ENCODE data around the gene LHFPL3. TPM values are rescaled to one million over a fixed set of nuclear protein-coding genes. Genes with fewer than 3 reads are reported as not detected.

LHFPL3 gene
- total RNA-seq, 1 donor from 2014 or later = 0.30 TPM

- Histone ChIP-seq H3F3A (ENCODE audit: low read depth) (no peaks in the 10 kb centered on the region), H3K36me3 (no peaks in the 10 kb centered on the region), H3K27me3 (no peaks in the 10 kb centered on the region), H2AFZ (replicated peaks) (no peak overlapping the region), H3K79me2 (ENCODE audit: low read depth) (no peaks in the 10 kb centered on the region), H3K4me3 (no peak overlapping the region), H3K4me1 (no peaks in the 10 kb centered on the region), H3K27ac (no peak overlapping the region), H4K20me1 (ENCODE audit: low read depth) (no peaks in the 10 kb centered on the region), H3K9ac (no peak overlapping the region), H3K9me3 (ENCODE audit: low read depth) (no peaks in the 10 kb centered on the region), H3K4me2 (no peak overlapping the region)
- Mint-ChIP-seq H3K27ac (no peak overlapping the region), H3K36me3 (no peaks in the 10 kb centered on the region), H3K4me1 (no peaks in the 10 kb centered on the region), H3K9me3 (no peaks in the 10 kb centered on the region), H3K27me3 (ENCODE audit: insufficient read depth, low read depth) (no peaks in the 10 kb centered on the region), H3K4me3 (no peak overlapping the region)
- peak; percentile 67 for DNase-seq (ENCODE audit: low spot score)
- TF ChIP-seq EZH2 (IDR thresholded peaks at IDR 0.05) (no peak), EZH2phosphoT487 (IDR thresholded peaks at IDR 0.05) (no peak), CTCF (IDR thresholded peaks at IDR 0.05) (no peak)
Observed at GRCh38 chr7:104627516-104627915, 299.1 kb downstream of the LHFPL3 start.

- Histone ChIP-seq H3K27ac (no peak overlapping the region), H3K4me1 (no peaks in the 10 kb centered on the region), H3K27me3 (no peaks in the 10 kb centered on the region), H4K20me1 (ENCODE audit: low read depth) (no peaks in the 10 kb centered on the region), H3K36me3 (no peaks in the 10 kb centered on the region), H3F3A (ENCODE audit: low read depth) (no peaks in the 10 kb centered on the region), H3K79me2 (ENCODE audit: low read depth) (no peaks in the 10 kb centered on the region), H3K4me2 (no peak overlapping the region), H2AFZ (replicated peaks) (no peak overlapping the region), H3K9me3 (ENCODE audit: low read depth) (no peaks in the 10 kb centered on the region), H3K9ac (no peak overlapping the region), H3K4me3 (no peak overlapping the region)
- no peak for DNase-seq (ENCODE audit: low spot score)
- Mint-ChIP-seq H3K4me3 (no peak overlapping the region), H3K9me3 (no peaks in the 10 kb centered on the region), H3K4me1 (no peaks in the 10 kb centered on the region), H3K27me3 (ENCODE audit: insufficient read depth, low read depth) (no peaks in the 10 kb centered on the region), H3K36me3 (no peaks in the 10 kb centered on the region), H3K27ac (no peak overlapping the region)
- no peak for TF ChIP-seq EZH2phosphoT487 (IDR thresholded peaks at IDR 0.05)
- TF ChIP-seq EZH2 (IDR thresholded peaks at IDR 0.05) = no peak
- no peak for TF ChIP-seq CTCF (IDR thresholded peaks at IDR 0.05)
Observed at GRCh38 chr7:104628017-104628416, 299.6 kb downstream of the LHFPL3 start.

- Histone ChIP-seq H3K79me2 (ENCODE audit: low read depth) (no peaks in the 10 kb centered on the region), H3K27ac (no peak overlapping the region), H3K36me3 (no peaks in the 10 kb centered on the region), H3K9ac (no peak overlapping the region), H3K4me2 (no peak overlapping the region), H3F3A (ENCODE audit: low read depth) (no peaks in the 10 kb centered on the region), H3K4me1 (no peaks in the 10 kb centered on the region), H4K20me1 (ENCODE audit: low read depth) (no peaks in the 10 kb centered on the region), H3K9me3 (ENCODE audit: low read depth) (no peaks in the 10 kb centered on the region), H3K4me3 (no peak overlapping the region), H3K27me3 (no peaks in the 10 kb centered on the region), H2AFZ (replicated peaks) (no peak overlapping the region)
- DNase-seq (ENCODE audit: low spot score) = no peak
- no peak for TF ChIP-seq EZH2phosphoT487 (IDR thresholded peaks at IDR 0.05)
- TF ChIP-seq CTCF (IDR thresholded peaks at IDR 0.05) = no peak
- no peak for TF ChIP-seq EZH2 (IDR thresholded peaks at IDR 0.05)
- no peaks in the 10 kb centered on the region for H3K36me3 Mint-ChIP-seq
- no peaks in the 10 kb centered on the region for H3K9me3 Mint-ChIP-seq
- no peaks in the 10 kb centered on the region for H3K27me3 Mint-ChIP-seq (ENCODE audit: insufficient read depth, low read depth)
- H3K4me1 Mint-ChIP-seq = no peaks in the 10 kb centered on the region
- H3K4me3 Mint-ChIP-seq = no peak overlapping the region
- no peak overlapping the region for H3K27ac Mint-ChIP-seq
Observed at GRCh38 chr7:104629408-104629807, 301.0 kb downstream of the LHFPL3 start.
